Measurements from ENCODE around the gene ALDH1L1. TPM values are rescaled to one million over a fixed set of nuclear protein-coding genes. Genes with fewer than 3 reads are reported as not detected.
A peak's percentile ranks its signal among the peaks of the same experiment; 100 is the strongest.

The ALDH1L1 gene
- total and polyA plus RNA-seq, 7 donors: 12.9 to 121 (median 40.1) TPM

DNA sequence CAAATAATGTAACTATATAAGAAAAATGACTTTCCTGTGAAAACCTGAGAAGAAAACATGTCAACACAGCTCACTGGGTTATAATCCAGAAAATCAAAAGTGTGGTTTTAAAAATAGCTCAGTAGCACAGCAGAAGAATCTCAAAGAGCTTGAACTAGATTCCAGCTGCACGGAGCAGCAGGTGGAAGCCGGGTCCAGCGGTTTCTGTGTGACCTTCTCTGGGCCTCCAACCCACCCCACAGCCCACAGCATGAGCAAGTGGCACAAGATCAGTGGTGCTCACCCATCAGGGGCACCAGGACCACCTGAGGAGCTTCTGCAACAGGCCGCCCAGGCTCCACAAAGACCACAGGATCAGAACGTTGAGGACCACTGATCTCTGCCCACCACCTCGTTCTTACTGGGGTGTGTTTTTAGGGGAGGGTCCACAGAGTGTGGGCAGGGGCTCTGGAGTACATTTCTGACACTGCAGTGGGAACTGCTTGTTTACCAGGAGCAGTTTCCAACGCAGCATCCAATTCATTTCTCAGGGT, 119.7 kb downstream of the ALDH1L1 start:
- TF ChIP-seq, protein P1, sequence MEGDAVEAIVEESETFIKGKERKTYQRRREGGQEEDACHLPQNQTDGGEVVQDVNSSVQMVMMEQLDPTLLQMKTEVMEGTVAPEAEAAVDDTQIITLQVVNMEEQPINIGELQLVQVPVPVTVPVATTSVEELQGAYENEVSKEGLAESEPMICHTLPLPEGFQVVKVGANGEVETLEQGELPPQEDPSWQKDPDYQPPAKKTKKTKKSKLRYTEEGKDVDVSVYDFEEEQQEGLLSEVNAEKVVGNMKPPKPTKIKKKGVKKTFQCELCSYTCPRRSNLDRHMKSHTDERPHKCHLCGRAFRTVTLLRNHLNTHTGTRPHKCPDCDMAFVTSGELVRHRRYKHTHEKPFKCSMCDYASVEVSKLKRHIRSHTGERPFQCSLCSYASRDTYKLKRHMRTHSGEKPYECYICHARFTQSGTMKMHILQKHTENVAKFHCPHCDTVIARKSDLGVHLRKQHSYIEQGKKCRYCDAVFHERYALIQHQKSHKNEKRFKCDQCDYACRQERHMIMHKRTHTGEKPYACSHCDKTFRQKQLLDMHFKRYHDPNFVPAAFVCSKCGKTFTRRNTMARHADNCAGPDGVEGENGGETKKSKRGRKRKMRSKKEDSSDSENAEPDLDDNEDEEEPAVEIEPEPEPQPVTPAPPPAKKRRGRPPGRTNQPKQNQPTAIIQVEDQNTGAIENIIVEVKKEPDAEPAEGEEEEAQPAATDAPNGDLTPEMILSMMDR (IDR thresholded peaks at IDR 0.05): no peak
- intact Hi-C loops (cut with DNase I): no loop called here
- peak in 1 of 4 donors; percentile 66 for ATAC-seq
- Histone ChIP-seq H3K4me3 (no peak overlapping the region), H3K36me3 (ENCODE audit: insufficient read depth in 1 of 2, low read depth in 1 of 2) (no peaks in the 10 kb centered on the region), H3K9me3 (no peaks in the 10 kb centered on the region), H3K27me3 (ENCODE audit: insufficient read depth in 3 of 3, low read length in 2 of 3) (no peaks in the 10 kb centered on the region), H3K27ac (peak overlapping the region; percentile 43), H3K4me1 (peaks cover 58% of the 10 kb centered on the region)
- WGBS, 3 donors: 52 to 59% (median 54%) methylated on average over 7 of the region's 7 CpGs
- no peak for DNase-seq

GRCh38 chr3:126058666-126059065, 121.7 kb downstream of the ALDH1L1 start:
- no peak overlapping the region for H3K4me3 ChIP-seq
- TF ChIP-seq, protein P1 (IDR thresholded peaks at IDR 0.05): no peak
- H3K27ac ChIP-seq: peak overlapping the region; percentile 19
- ATAC-seq (no peak), DNase-seq (no peak)
- WGBS, 3 donors: 48 to 65% (median 64%) methylated on average over 7 of the region's 7 CpGs
- no peaks in the 10 kb centered on the region for H3K9me3 ChIP-seq
- intact Hi-C loops (cut with DNase I): no loop called here
- peaks cover 62% of the 10 kb centered on the region for H3K4me1 ChIP-seq
- H3K27me3 ChIP-seq (ENCODE audit: insufficient read depth in 3 of 3, low read length in 2 of 3): no peaks in the 10 kb centered on the region
- H3K36me3 ChIP-seq (ENCODE audit: insufficient read depth in 1 of 2, low read depth in 1 of 2): no peaks in the 10 kb centered on the region

GRCh38 chr3:126057936-126058335, 122.5 kb downstream of the ALDH1L1 start:
- H3K27me3 ChIP-seq (ENCODE audit: insufficient read depth in 3 of 3, low read length in 2 of 3): no peaks in the 10 kb centered on the region
- H3K36me3 ChIP-seq (ENCODE audit: insufficient read depth in 1 of 2, low read depth in 1 of 2): no peaks in the 10 kb centered on the region
- peaks cover 62% of the 10 kb centered on the region for H3K4me1 ChIP-seq
- H3K4me3 ChIP-seq: no peak overlapping the region
- ATAC-seq: peak in 1 of 4 donors; percentile 38
- H3K9me3 ChIP-seq: no peaks in the 10 kb centered on the region
- no peak overlapping the region for H3K27ac ChIP-seq
- WGBS, 3 donors: 89 to 96% (median 89%) methylated on average over 13 of the region's 13 CpGs
- TF ChIP-seq, protein P1 (IDR thresholded peaks at IDR 0.05): no peak
- intact Hi-C loops (cut with DNase I): no loop called here
- DNase-seq: no peak

GRCh38 chr3:126057501-126057819, 122.9 kb downstream of the ALDH1L1 start:
- WGBS, 3 donors: 69 to 82% (median 72%) methylated on average over 10 of the region's 10 CpGs
- no peaks in the 10 kb centered on the region for H3K36me3 ChIP-seq (ENCODE audit: insufficient read depth in 1 of 2, low read depth in 1 of 2)
- no peaks in the 10 kb centered on the region for H3K27me3 ChIP-seq (ENCODE audit: insufficient read depth in 3 of 3, low read length in 2 of 3)
- DNase-seq: no peak
- TF ChIP-seq, protein P1 (IDR thresholded peaks at IDR 0.05): no peak
- peaks cover 62% of the 10 kb centered on the region for H3K4me1 ChIP-seq
- H3K9me3 ChIP-seq: no peaks in the 10 kb centered on the region
- intact Hi-C loops (cut with DNase I): no loop called here
- ATAC-seq: no peak
- peak overlapping the region; percentile 60 for H3K27ac ChIP-seq
- no peak overlapping the region for H3K4me3 ChIP-seq

Data from psoas muscle (tissue), 8 donors.